Activated B cell treated with CpG ODN at 0.5 μM for 24 hours (primary cell): ENCODE measurements around the gene SRGAP1. TPM values are rescaled to one million over a fixed set of nuclear protein-coding genes. Genes with fewer than 3 reads are reported as not detected.
"Not testable (repeated sequence)": the region's sequence is repeated elsewhere in the genome, so short reads cannot be mapped to it uniquely, and the experiment has no call there.

Experiments
- ATAC-seq: fragments of 200-7000 bp; cut with Tn5 transposase; one replicate; pipeline ENCODE4 v1.10.0; 2021; ENCODE audit warnings: low read depth, mild to moderate bottlenecking, moderate library complexity
- CTCF ChIA-PET: fragments of 350-600 bp; sonication (Branson Sonifier 250); formaldehyde crosslinking; loops from one replicate; lab custom pipeline; 2021; ENCODE audit warnings: antibody characterized with exemption; lab: Charles Lee
- POLR2A ChIA-PET: fragments of 350-600 bp; sonication (Branson Sonifier 250); formaldehyde crosslinking; loops from one replicate; lab custom pipeline; 2021; ENCODE audit warnings: antibody characterized with exemption; lab: Charles Lee
- DNase-seq: peaks from one replicate; pipeline ENCODE4 v3.0.0; 2022
- H3K27ac Mint-ChIP-seq: one replicate; pipeline ENCODE4 v1.8.0; 2020; ENCODE audit warnings: mixed read lengths
- H3K27me3 Mint-ChIP-seq: one replicate; pipeline ENCODE4 v1.8.0; 2021; ENCODE audit warnings: mixed read lengths
- H3K36me3 Mint-ChIP-seq: one replicate; pipeline ENCODE4 v1.8.0; 2021; ENCODE audit warnings: low read depth, mixed read lengths
- H3K4me1 Mint-ChIP-seq: one replicate; pipeline ENCODE4 v1.8.0; 2021; ENCODE audit warnings: mixed read lengths
- H3K4me3 Mint-ChIP-seq: one replicate; pipeline ENCODE4 v1.8.0; 2020; ENCODE audit warnings: mild to moderate bottlenecking, mixed read lengths
- H3K9me3 Mint-ChIP-seq: one replicate; pipeline ENCODE4 v1.8.0; 2020; ENCODE audit warnings: mixed read lengths
- intact Hi-C: fragments of 100-400 bp; cut with micrococcal nuclease; formaldehyde crosslinking; loops from one replicate; pipeline ENCODE4 v1.15.1; 2024
- total RNA-seq: library from RNA; stranded (reverse); gene quantifications from 2 replicates; pipeline ENCODE4 v1.2.3, GENCODE V29; 2022
- TF ChIP-seq, protein P1 (sequence below): fragments of 200-600 bp; IDR thresholded peaks from one replicate; pipeline ENCODE4 v1.8.0; 2022; ENCODE audit warnings: antibody characterized with exemption, mild to moderate bottlenecking

The SRGAP1 gene
- total RNA-seq, 1 donor from 2014 or later = 1.1 TPM

DNA sequence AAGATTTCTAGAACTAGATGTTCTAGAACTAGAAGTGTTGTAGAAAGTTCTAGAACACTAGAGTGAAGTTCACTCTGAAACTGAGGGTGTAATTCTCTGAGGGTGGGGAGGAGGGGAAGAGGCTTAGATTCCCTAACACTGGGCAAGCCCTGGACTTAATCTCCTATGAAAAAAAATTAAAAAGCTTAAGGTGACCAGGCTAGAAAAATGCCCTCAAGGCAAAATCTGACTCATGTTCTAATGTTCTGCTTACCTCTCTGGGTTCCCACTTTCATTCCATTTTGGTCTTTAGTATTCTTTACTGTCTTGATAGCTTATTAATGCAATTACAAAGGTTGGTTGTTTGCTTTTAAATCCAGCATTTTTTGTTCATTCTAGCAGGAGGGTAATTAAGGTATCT lies 276.1 kb downstream of the SRGAP1 start:
- CTCF ChIA-PET = no interaction called here
- intact Hi-C loops = no loop called here
- POLR2A ChIA-PET = no interaction called here
- Mint-ChIP-seq H3K27ac (no peak overlapping the region), H3K36me3 (no peaks in the 10 kb centered on the region), H3K27me3 (peaks cover 5% of the 10 kb centered on the region), H3K4me3 (no peak overlapping the region), H3K9me3 (no peaks in the 10 kb centered on the region), H3K4me1 (no peaks in the 10 kb centered on the region)
- ATAC-seq (no peak), DNase-seq (no peak)
- TF ChIP-seq, protein P1, sequence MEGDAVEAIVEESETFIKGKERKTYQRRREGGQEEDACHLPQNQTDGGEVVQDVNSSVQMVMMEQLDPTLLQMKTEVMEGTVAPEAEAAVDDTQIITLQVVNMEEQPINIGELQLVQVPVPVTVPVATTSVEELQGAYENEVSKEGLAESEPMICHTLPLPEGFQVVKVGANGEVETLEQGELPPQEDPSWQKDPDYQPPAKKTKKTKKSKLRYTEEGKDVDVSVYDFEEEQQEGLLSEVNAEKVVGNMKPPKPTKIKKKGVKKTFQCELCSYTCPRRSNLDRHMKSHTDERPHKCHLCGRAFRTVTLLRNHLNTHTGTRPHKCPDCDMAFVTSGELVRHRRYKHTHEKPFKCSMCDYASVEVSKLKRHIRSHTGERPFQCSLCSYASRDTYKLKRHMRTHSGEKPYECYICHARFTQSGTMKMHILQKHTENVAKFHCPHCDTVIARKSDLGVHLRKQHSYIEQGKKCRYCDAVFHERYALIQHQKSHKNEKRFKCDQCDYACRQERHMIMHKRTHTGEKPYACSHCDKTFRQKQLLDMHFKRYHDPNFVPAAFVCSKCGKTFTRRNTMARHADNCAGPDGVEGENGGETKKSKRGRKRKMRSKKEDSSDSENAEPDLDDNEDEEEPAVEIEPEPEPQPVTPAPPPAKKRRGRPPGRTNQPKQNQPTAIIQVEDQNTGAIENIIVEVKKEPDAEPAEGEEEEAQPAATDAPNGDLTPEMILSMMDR = no peak

DNA sequence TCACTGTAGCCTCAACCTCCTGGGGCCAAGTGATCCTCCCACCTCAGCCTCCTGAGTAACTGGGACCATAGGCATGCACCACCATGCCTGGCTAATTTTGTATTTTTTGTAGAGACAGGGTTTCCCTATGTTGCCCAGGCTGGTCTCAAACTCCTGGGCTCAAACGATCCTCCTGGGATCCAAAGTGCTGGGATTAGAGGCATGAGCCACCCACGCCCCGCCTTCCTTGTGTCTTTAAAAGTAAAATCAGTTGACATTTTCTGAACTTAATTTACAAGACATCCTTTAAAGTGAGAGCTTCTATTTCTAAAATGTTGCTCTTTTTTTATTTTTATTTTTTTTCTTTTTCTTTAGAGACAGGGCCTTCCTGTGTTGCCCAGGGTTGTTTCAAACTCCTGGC lies 276.6 kb downstream of the SRGAP1 start:
- H3K4me3 Mint-ChIP-seq, ATAC-seq, H3K9me3 Mint-ChIP-seq, H3K4me1 Mint-ChIP-seq, H3K36me3 Mint-ChIP-seq, H3K27ac Mint-ChIP-seq, H3K27me3 Mint-ChIP-seq, intact Hi-C loops, DNase-seq, CTCF ChIA-PET, POLR2A ChIA-PET: not testable (repeated sequence)

DNA sequence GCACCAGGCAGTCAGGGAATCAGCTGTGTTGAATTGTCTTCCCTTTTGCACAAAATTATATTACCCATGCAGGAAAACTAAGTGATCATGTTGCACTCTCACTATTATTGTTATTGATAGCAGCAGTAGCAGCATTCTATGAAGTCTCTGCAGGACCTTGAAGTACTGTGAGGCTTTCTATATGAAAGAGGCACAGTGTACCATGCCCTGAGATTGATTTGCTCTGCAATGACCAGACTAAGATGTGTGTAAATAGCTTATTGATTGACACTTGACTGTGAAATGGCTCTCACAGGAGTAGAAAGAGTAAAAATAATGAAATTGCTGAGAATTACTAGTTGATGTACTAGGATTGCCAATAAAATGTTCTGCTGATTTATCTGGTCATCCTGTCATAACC lies 277.7 kb downstream of the SRGAP1 start:
- ATAC-seq (no peak), DNase-seq (no peak)
- CTCF ChIA-PET = no interaction called here
- Mint-ChIP-seq H3K4me1 (no peaks in the 10 kb centered on the region), H3K4me3 (no peak overlapping the region), H3K9me3 (no peaks in the 10 kb centered on the region), H3K36me3 (no peaks in the 10 kb centered on the region), H3K27ac (no peak overlapping the region), H3K27me3 (peaks cover 5% of the 10 kb centered on the region)
- intact Hi-C loops = no loop called here
- TF ChIP-seq, protein P1 = no peak
- POLR2A ChIA-PET = no interaction called here

DNA sequence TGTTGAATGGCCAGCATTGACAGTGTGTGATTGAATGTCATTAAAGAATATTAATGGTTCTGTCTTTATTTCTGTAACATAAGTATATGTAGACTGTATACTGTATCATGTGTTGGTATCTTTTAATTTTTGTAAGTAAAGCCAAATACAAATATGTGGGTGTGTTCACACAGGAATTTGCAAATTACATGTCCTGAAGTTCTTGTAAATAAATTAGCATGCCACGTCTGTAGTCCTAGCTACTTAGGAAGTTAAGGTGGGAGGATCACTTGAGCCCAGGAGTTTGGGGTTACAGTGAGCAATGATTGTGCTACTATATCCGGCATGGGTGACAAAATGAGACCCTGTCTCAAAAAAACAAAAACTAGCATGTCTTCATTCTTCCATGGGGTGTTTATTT lies 278.5 kb downstream of the SRGAP1 start:
- ATAC-seq = no peak

DNA sequence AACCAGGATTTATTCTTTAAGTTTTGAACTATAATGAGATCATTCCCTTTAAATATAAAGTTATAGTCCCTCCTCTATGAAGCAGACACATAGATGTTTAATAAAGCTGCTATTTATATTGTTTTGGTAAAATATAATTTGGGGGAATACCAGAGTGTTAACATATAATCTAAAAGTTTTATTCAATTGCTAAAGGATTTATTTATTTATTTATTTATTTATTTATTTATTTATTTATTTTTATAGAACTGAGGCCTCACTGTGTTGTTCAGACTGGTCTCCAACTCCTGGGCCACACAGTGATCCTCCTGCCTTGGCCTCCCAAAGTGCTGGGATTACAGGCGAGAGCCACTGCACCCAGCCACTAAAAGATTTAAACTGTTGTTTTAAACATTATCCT lies 278.9 kb downstream of the SRGAP1 start:
- Mint-ChIP-seq H3K4me3 (no peak overlapping the region), H3K27ac (no peak overlapping the region), H3K4me1 (no peaks in the 10 kb centered on the region), H3K36me3 (no peaks in the 10 kb centered on the region), H3K27me3 (peaks cover 5% of the 10 kb centered on the region), H3K9me3 (no peaks in the 10 kb centered on the region)
- TF ChIP-seq, protein P1 = no peak
- ChIA-PET POLR2A (no interaction called here), CTCF (no interaction called here)
- intact Hi-C loops = no loop called here
- no peak for DNase-seq
- ATAC-seq = no peak

More for the DNA sequence above, 278.5 kb downstream of the SRGAP1 start:
- Mint-ChIP-seq H3K4me1 (no peaks in the 10 kb centered on the region), H3K4me3 (no peak overlapping the region), H3K27ac (no peak overlapping the region), H3K9me3 (no peaks in the 10 kb centered on the region), H3K27me3 (peaks cover 5% of the 10 kb centered on the region), H3K36me3 (no peaks in the 10 kb centered on the region)
- intact Hi-C loops = no loop called here
- ChIA-PET CTCF (no interaction called here), POLR2A (no interaction called here)
- DNase-seq = no peak
- TF ChIP-seq, protein P1 = no peak

DNA sequence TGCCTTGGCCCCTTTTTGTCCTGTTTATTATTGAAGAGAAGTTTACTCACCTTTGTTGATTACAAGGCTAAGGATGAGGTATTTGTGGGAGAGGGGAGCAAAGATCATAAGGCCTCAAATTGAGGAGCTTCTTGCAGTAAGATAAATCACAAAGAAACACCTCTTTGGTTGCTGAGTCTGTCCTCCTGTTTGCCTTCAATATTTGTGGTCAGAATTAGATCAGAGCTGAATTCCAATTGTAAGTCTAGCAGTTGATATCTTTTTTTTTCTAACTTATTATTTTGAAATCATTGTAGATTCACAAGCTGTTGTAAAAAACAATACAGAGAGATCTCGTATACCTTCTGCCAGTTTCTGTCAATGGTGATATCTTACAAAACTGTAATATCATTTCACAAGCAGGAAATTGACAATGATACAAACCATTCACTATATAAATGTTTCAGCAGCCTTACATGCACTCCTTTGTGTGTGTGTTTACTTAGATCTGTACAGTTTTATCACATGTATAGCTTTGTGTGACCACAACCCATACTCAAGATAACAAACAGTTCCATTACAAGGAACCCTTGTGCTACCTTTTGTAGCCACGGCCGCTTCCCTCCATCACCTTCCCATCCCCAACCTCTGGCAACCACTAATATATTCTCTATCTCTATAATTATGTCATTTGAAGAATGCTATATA lies 280.2 kb downstream of the SRGAP1 start:
- Mint-ChIP-seq H3K27ac (no peak overlapping the region), H3K4me3 (no peak overlapping the region), H3K36me3 (no peaks in the 10 kb centered on the region), H3K9me3 (no peaks in the 10 kb centered on the region), H3K27me3 (peaks cover 5% of the 10 kb centered on the region), H3K4me1 (no peaks in the 10 kb centered on the region)
- DNase-seq = no peak
- no peak for ATAC-seq
- ChIA-PET CTCF (no interaction called here), POLR2A (no interaction called here)
- intact Hi-C loops = no loop called here
- TF ChIP-seq, protein P1 = no peak
